Globus pallidus (tissue), 1 donor: ENCODE measurements around the gene C18orf54.
A peak's percentile ranks its signal among the peaks of the same experiment; 100 is the strongest.

ENCODE experiments used
- DNase-seq: peaks from one replicate; pipeline ENCODE4 v3.0.0-alpha.2; 2015; ENCODE audit warnings: low spot score

The C18orf54 gene

GRCh38 chr18:54387631-54388030 is 29.9 kb downstream of the C18orf54 start:
- DNase-seq = no peak

- DNase-seq = no peak
These were observed 30.8 kb downstream of the C18orf54 start for GRCh38 chr18:54388203-54389142.

- no peak for DNase-seq
These were observed 31.4 kb downstream of the C18orf54 start for GRCh38 chr18:54389143-54389505.

DNA sequence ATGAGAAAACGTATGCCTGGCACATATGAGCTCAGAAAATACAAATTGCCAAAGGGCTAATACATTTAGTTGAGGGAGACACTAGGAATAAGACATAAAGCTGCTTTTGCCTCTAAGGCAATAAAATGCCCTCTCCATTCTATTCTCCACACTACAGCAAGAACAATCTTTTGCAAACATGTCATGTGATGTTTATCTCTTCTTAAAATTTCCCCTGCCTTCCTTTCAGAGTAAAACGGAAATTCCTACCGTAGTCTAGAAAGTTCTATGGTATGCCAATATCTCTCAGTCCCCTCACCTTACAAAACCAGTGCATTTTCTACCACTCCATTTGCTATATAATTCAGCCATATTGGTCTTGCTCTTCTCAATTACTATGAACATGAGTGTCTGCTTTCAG is 33.1 kb downstream of the C18orf54 start:
- DNase-seq = no peak

GRCh38 chr18:54392543-54393023 is 34.9 kb downstream of the C18orf54 start:
- peak; percentile 76 for DNase-seq

- no peak for DNase-seq
These were observed 36.1 kb downstream of the C18orf54 start for GRCh38 chr18:54393648-54394294.

DNA sequence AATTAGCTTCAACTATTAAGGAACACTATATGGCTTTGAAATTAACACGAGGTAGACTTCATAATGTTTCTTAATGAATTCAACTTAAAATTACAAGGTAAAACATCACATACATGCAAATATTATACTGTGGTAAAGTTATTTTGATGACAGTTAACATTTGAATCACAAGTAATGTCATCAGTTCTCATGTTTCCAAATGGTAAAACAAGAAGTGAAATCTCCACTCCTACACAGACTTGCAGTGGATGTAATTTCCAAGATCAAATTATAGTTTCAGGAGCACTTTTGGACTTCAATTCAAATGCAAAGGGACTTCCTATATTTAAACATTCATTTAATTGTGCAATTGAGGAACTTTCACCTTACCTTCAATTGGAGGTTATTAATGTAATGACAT is 39.1 kb downstream of the C18orf54 start:
- no peak for DNase-seq

- no peak for DNase-seq
These were observed 47.6 kb downstream of the C18orf54 start for GRCh38 chr18:54405290-54405689.

DNA sequence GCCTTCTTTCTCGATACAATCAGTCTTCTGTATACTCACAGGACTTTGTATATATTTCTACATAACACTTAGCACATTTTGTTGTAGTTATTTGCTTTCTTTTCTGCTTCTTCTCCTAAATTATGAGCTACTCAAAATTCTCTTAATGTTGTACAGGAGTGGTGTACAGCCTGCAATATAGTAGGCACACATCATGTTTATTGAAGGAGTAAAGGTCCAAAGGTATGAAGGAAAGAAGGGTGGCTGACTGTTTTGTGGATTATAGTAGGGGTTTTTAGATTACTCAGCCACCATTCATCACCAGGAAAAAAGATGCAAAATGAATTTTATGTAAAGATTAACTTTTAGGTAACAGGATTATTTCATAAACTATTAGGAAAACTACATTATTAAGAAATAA is 54.1 kb downstream of the C18orf54 start:
- no peak for DNase-seq

DNA sequence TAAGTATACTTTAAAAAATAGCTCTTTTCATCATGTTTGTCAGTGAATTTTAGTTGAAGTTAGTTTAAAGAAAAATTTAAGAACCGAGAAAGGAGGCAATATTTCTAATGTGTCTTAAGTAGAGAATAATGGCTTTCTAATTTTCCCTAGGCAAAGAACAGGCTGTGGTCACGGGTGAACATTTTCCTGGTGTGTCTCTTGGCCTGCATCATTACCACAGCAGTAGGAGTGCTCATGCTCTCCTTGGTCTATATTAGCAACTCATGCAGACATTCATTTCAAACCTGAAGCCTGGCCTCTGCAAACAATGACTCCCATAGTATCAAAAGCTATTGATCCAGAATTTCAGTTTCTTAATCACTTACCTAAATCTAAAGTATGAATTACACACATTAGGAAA is 57.4 kb downstream of the C18orf54 start:
- no peak for DNase-seq

GRCh38 chr18:54416436-54416835 is 58.7 kb downstream of the C18orf54 start:
- DNase-seq = no peak

DNA sequence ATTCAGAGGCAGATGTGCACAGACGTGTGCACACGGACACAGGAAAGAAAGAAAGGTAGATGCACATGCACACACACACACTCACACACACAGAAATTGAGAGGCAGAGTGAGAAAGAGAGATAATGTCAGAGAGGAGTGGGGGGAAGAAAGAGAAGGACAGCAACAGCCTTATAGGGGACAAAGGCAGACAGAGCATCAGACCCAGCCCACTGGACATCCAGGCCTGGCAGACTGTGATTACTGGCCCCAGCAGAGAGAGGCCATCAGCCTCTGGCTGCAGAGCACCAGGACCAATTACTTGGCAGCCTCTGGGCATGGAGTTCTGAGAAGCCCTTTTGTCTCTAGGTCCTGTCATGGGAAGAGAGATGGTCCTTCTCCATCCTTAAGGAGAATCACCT is 66.1 kb downstream of the C18orf54 start:
- DNase-seq = no peak

DNA sequence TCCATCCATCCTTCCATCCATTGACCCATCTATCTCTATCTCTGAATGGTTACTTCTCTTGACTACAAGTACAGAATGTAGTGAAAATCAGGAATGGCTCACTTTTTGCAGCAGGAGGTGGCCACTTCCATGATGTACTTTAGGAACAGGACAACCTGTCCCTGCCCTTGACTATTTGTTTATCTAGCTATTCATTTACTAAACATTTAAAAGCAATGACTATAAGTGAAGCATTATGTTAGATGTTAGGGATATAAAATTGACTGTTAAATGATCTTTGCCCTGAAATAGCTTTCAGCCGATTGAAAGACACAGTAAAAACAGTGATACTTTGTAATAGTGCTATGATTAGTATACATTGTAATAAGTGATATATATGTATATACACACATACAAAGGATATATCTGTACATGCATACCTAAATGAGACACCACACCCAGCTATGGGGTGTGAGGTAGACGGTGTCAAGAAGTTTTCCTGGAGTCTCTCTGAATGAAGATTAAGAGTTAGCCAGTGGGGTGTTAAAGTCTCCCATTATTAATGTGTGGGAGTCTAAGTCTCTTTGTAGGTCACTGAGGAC is 68.5 kb downstream of the C18orf54 start:
- no peak for DNase-seq
